Chondrocyte (in vitro differentiated cells): Measurements from ENCODE around the gene IRX3. TPM values are rescaled to one million over a fixed set of nuclear protein-coding genes. Genes with fewer than 3 reads are reported as not detected.

ENCODE experiments used
- DNase-seq: peaks from one replicate; pipeline ENCODE4 v3.0.0; 2021; ENCODE audit warnings: mixed read lengths, low spot score
- H3K27ac Mint-ChIP-seq: one replicate; pipeline ENCODE4 v1.8.0; 2021; ENCODE audit warnings: mild to moderate bottlenecking, moderate library complexity, mixed read lengths; ENCODE audit not compliant: unreplicated experiment
- H3K27me3 Mint-ChIP-seq: 2 replicates; pipeline ENCODE4 v1.8.0; 2021; ENCODE audit warnings: low read depth, mixed read lengths
- H3K36me3 Mint-ChIP-seq: 2 replicates; pipeline ENCODE4 v1.8.0; 2021; ENCODE audit warnings: low read depth, mixed read lengths
- H3K4me1 Mint-ChIP-seq: 2 replicates; pipeline ENCODE4 v1.8.0; 2021; ENCODE audit warnings: low read depth, mild to moderate bottlenecking, mixed read lengths
- H3K4me3 Mint-ChIP-seq: one replicate; pipeline ENCODE4 v1.8.0; 2021; ENCODE audit warnings: mild to moderate bottlenecking, moderate library complexity, mixed read lengths; ENCODE audit not compliant: unreplicated experiment
- H3K9me3 Mint-ChIP-seq: 2 replicates; pipeline ENCODE4 v1.8.0; 2021; ENCODE audit warnings: low read depth, mixed read lengths
- total RNA-seq: library from RNA; stranded (reverse); gene quantifications from 3 replicates; pipeline ENCODE4 v1.2.1, GENCODE V29; 2021
- TF ChIP-seq, protein P1 (sequence below): fragments of 200-600 bp; sonication (generic); IDR thresholded peaks from 2 replicates; pipeline ENCODE4 v1.5.0; 2021; ENCODE audit warnings: antibody characterized with exemption, mild to moderate bottlenecking, moderate library complexity

IRX3 gene
- total RNA-seq, 1 donor from 2014 or later = 0.47 TPM

DNA sequence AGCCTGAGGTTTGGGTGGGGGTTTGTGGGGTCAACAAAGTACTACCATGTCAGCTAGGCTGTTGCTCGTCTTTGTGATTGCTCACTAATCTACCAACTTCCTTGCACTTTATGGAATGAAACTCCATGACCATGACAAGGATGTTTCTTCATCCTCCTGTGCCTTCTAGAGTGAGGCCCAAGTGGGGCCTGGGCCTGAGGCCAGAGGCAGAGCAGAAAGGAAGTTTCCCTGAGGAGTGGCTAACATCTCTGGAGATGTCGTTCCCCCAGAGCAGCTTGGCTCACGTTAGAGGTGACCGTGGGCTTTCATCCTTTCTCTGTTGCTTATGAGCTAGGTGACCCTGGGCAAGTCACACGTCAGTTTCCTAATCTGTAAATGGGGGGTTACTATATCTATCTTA, 41.0 kb upstream of the IRX3 start:
- H3K27me3 Mint-ChIP-seq = peaks cover 24% of the 10 kb centered on the region
- no peak overlapping the region for H3K27ac Mint-ChIP-seq
- no peaks in the 10 kb centered on the region for H3K4me1 Mint-ChIP-seq
- H3K4me3 Mint-ChIP-seq = no peak overlapping the region
- H3K36me3 Mint-ChIP-seq = no peaks in the 10 kb centered on the region
- DNase-seq = no peak
- TF ChIP-seq, protein P1, sequence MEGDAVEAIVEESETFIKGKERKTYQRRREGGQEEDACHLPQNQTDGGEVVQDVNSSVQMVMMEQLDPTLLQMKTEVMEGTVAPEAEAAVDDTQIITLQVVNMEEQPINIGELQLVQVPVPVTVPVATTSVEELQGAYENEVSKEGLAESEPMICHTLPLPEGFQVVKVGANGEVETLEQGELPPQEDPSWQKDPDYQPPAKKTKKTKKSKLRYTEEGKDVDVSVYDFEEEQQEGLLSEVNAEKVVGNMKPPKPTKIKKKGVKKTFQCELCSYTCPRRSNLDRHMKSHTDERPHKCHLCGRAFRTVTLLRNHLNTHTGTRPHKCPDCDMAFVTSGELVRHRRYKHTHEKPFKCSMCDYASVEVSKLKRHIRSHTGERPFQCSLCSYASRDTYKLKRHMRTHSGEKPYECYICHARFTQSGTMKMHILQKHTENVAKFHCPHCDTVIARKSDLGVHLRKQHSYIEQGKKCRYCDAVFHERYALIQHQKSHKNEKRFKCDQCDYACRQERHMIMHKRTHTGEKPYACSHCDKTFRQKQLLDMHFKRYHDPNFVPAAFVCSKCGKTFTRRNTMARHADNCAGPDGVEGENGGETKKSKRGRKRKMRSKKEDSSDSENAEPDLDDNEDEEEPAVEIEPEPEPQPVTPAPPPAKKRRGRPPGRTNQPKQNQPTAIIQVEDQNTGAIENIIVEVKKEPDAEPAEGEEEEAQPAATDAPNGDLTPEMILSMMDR = no peak
- no peaks in the 10 kb centered on the region for H3K9me3 Mint-ChIP-seq

DNA sequence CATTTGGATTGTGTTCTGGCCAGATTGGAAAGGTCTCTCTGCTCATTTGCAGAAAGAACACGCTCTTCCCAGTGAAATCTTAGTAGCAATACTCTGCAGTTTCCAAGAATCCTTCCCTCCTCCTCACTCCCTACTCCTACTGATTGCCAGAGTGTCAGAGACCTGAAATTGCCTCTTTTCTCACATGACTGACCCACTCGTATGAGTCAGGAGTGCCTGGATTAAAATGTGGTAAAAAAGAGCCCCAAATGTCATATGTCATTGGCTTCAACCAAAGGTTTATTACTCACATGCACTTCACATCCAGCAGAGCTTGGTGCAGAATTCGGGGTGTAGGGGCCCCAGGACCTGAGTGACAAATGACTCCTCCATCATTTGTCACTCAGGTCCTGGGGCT, 39.7 kb upstream of the IRX3 start:
- Mint-ChIP-seq H3K27me3 (peaks cover 27% of the 10 kb centered on the region), H3K27ac (no peak overlapping the region), H3K4me3 (no peak overlapping the region), H3K9me3 (no peaks in the 10 kb centered on the region), H3K36me3 (no peaks in the 10 kb centered on the region), H3K4me1 (no peaks in the 10 kb centered on the region)
- no peak for DNase-seq
- TF ChIP-seq, protein P1 = no peak

DNA sequence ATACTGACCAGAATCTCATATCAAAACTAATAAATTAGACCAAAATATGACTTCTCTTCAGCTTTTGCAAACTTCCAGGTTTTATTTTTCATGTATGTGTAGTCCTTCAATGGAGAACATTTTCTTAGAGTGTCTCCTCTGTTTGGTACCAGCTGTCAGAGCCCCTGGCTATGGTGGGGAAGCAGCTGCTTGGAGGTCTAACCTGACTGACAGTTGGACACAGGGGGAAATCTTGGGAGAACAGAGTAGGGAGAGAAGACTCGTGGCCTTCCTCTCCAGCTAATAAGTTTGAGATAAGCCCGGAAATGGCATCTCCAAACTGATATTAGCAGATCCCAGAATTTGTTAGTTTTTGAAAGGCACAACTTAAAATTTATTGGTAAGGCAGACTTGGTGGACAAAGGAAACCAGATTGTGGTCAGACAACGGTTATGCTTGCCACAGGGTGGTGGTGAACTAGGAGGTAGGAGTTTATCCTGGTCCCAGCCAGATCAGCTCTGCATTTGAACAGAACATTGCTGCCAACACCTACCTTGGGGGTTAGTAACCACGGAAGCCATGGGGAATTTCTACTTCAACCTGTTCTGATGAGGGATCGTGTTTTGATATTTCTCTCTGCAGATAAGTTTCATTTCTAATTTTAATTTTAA, 39.2 kb upstream of the IRX3 start:
- TF ChIP-seq, protein P1 = no peak
- H3K36me3 Mint-ChIP-seq = no peaks in the 10 kb centered on the region
- peaks cover 25% of the 10 kb centered on the region for H3K27me3 Mint-ChIP-seq
- H3K9me3 Mint-ChIP-seq = no peaks in the 10 kb centered on the region
- no peak for DNase-seq
- no peak overlapping the region for H3K4me3 Mint-ChIP-seq
- no peak overlapping the region for H3K27ac Mint-ChIP-seq
- no peaks in the 10 kb centered on the region for H3K4me1 Mint-ChIP-seq

DNA sequence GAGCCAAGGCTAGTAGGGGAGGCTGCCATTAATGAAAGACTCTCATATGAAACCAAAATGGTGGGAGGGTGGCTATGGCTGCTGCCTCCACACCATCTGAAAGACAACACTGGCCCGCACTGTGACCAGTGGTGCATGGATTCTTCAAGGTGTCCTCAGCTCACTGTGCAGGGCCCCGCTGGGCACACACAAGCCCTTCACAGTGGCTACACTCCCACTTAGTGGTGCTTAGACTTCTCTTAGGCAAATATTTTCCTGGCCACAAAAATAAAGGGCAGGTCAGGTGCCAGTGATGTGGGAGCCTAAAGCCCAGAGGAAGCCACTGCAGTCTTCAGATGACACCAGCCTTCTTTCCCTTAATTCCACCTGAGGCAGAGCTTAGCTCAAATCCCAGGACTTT, 38.1 kb upstream of the IRX3 start:
- TF ChIP-seq, protein P1 = no peak
- H3K27ac Mint-ChIP-seq = no peak overlapping the region
- H3K4me1 Mint-ChIP-seq = no peaks in the 10 kb centered on the region
- no peaks in the 10 kb centered on the region for H3K9me3 Mint-ChIP-seq
- peaks cover 23% of the 10 kb centered on the region for H3K27me3 Mint-ChIP-seq
- H3K4me3 Mint-ChIP-seq = no peak overlapping the region
- no peak for DNase-seq
- H3K36me3 Mint-ChIP-seq = no peaks in the 10 kb centered on the region

DNA sequence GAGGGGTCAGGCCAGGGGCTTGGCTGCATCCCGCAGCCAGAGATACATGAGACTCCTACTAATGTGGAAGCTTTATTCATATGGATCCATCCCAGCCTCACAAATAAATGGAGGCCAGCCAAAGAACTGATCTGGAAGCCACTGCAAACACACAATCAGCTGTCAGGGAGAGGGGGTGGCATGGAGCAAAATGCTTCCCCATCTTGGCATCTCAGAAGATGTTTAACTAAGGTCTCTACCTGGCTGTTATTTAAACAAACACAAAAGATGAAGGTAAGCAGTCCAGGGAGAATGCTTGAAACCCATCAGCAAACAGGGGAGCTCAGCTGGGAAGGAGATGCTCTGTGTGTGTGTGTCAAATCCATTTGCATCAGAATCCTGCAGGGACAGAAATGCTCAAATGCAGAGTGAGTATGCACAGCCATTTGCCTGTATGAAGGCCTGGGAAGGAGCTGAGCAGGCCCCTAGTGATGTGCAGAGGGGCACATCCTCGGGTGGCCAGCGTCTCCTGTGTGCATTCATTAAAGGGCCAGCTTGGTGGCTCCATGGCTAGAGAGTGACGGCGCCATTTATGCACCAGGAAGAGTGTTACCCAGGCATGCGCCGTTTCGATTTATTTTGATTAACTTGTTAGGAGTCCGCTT, 34.2 kb upstream of the IRX3 start:
- H3K27me3 Mint-ChIP-seq = peaks cover 13% of the 10 kb centered on the region
- H3K9me3 Mint-ChIP-seq = no peaks in the 10 kb centered on the region

More for the DNA sequence above, 34.2 kb upstream of the IRX3 start:
- H3K4me1 Mint-ChIP-seq = no peaks in the 10 kb centered on the region
- DNase-seq = no peak
- TF ChIP-seq, protein P1 = no peak
- no peak overlapping the region for H3K27ac Mint-ChIP-seq
- H3K36me3 Mint-ChIP-seq = no peaks in the 10 kb centered on the region
- H3K4me3 Mint-ChIP-seq = no peak overlapping the region
